ENCODE data around the gene FOXP1. TPM values are rescaled to one million over a fixed set of nuclear protein-coding genes. Genes with fewer than 3 reads are reported as not detected.
A peak's percentile ranks its signal among the peaks of the same experiment; 100 is the strongest.

The FOXP1 gene
- polyA plus RNA-seq, 1 donor from 2014 or later = 5.6 TPM

GRCh38 chr3:71402280-71402679 lies 181.2 kb downstream of the FOXP1 start:
- H3F3A ChIP-seq (ENCODE audit: insufficient read depth, low read length, poor library complexity, severe bottlenecking) = no peaks in the 10 kb centered on the region
- no peaks in the 10 kb centered on the region for H3K36me3 ChIP-seq (ENCODE audit: insufficient read depth, low read length)
- TF ChIP-seq EP300 (conservative IDR thresholded peaks at IDR 0.05; ENCODE audit: poor library complexity, severe bottlenecking) (peak; percentile 62), POLR2AphosphoS5 (IDR thresholded peaks at IDR 0.05) (peak; percentile 15), SMC3 (conservative IDR thresholded peaks at IDR 0.05; ENCODE audit: poor library complexity) (no peak), EZH2 (IDR thresholded peaks at IDR 0.05; ENCODE audit: borderline replicate concordance, insufficient read depth, low read length, poor library complexity, severe bottlenecking) (no peak)
- H3K4me3 ChIP-seq (ENCODE audit: low read length) = no peak overlapping the region
- no peak overlapping the region for H2AFZ ChIP-seq (ENCODE audit: low read depth, low read length)
- H3K27me3 ChIP-seq (ENCODE audit: insufficient read depth, low read depth, low read length) = no peaks in the 10 kb centered on the region
- no peaks in the 10 kb centered on the region for H3K9me2 ChIP-seq (ENCODE audit: insufficient read depth, low read length)
- no peaks in the 10 kb centered on the region for H3K9me3 ChIP-seq (ENCODE audit: low read length)
- H3K27ac ChIP-seq (ENCODE audit: low read length) = no peak overlapping the region
- no peak overlapping the region for H3K4me2 ChIP-seq (ENCODE audit: low read length)
- no peaks in the 10 kb centered on the region for H3K79me2 ChIP-seq (replicated peaks; ENCODE audit: insufficient read depth, low read length)
- H3K9ac ChIP-seq (ENCODE audit: low read length) = no peak overlapping the region
- no peaks in the 10 kb centered on the region for H4K20me1 ChIP-seq (ENCODE audit: insufficient read depth)

- no peak overlapping the region for H3K9ac ChIP-seq (ENCODE audit: low read length)
- H3K4me2 ChIP-seq (ENCODE audit: low read length) = no peak overlapping the region
- no peak overlapping the region for H3K27ac ChIP-seq (ENCODE audit: low read length)
- no peaks in the 10 kb centered on the region for H3K79me2 ChIP-seq (replicated peaks; ENCODE audit: insufficient read depth, low read length)
- TF ChIP-seq EP300 (conservative IDR thresholded peaks at IDR 0.05; ENCODE audit: poor library complexity, severe bottlenecking) (no peak), SMC3 (conservative IDR thresholded peaks at IDR 0.05; ENCODE audit: poor library complexity) (no peak), REST (IDR thresholded peaks at IDR 0.05; ENCODE audit: borderline replicate concordance) (no peak), RAD21 (conservative IDR thresholded peaks at IDR 0.05) (no peak), TAF1 (IDR thresholded peaks at IDR 0.05; ENCODE audit: low read depth) (no peak), POLR2AphosphoS5 (IDR thresholded peaks at IDR 0.05) (no peak), MXI1 (conservative IDR thresholded peaks at IDR 0.05; ENCODE audit: poor library complexity, severe bottlenecking) (no peak), CTCF (IDR thresholded peaks at IDR 0.05; ENCODE audit: poor library complexity, severe bottlenecking) (no peak), EZH2 (IDR thresholded peaks at IDR 0.05; ENCODE audit: borderline replicate concordance, insufficient read depth, low read length, poor library complexity, severe bottlenecking) (no peak)
- no peak overlapping the region for H3K4me3 ChIP-seq (ENCODE audit: low read length)
- H3K36me3 ChIP-seq (ENCODE audit: insufficient read depth, low read length) = no peaks in the 10 kb centered on the region
- H3F3A ChIP-seq (ENCODE audit: insufficient read depth, low read length, poor library complexity, severe bottlenecking) = no peaks in the 10 kb centered on the region
- no peaks in the 10 kb centered on the region for H3K27me3 ChIP-seq (ENCODE audit: insufficient read depth, low read depth, low read length)
- no peaks in the 10 kb centered on the region for H4K20me1 ChIP-seq (ENCODE audit: insufficient read depth)
- no peak overlapping the region for H2AFZ ChIP-seq (ENCODE audit: low read depth, low read length)
- H3K9me2 ChIP-seq (ENCODE audit: insufficient read depth, low read length) = no peaks in the 10 kb centered on the region
- H3K9me3 ChIP-seq (ENCODE audit: low read length) = no peaks in the 10 kb centered on the region
These were observed 181.8 kb downstream of the FOXP1 start for GRCh38 chr3:71401695-71402231.
